Hepatocyte (in vitro differentiated cells): ENCODE data around the gene DKK1. TPM values are rescaled to one million over a fixed set of nuclear protein-coding genes. Genes with fewer than 3 reads are reported as not detected.

Source experiments
- DNase-seq: peaks from one replicate; pipeline ENCODE4 v3.0.0-alpha.2; 2016; ENCODE audit warnings: low spot score
- H2AFZ ChIP-seq: fragments of 200-600 bp; sonication (generic); 2 replicates; pipeline ENCODE4 v1.6.0; 2016; ENCODE audit warnings: antibody characterized with exemption, mild to moderate bottlenecking
- H3K27ac ChIP-seq: fragments of 200-600 bp; sonication (generic); 2 replicates; pipeline ENCODE4 v1.5.1; 2016; ENCODE audit warnings: mild to moderate bottlenecking
- H3K27me3 ChIP-seq: fragments of 200-600 bp; sonication (generic); 2 replicates; pipeline ENCODE4 v1.6.1; 2016
- H3K36me3 ChIP-seq: fragments of 200-600 bp; sonication (generic); replicated peaks from 2 replicates; pipeline ENCODE4 v1.5.1; 2016; ENCODE audit warnings: low read depth; ENCODE audit not compliant: insufficient read depth
- H3K4me1 ChIP-seq: fragments of 200-600 bp; sonication (generic); 2 replicates; pipeline ENCODE4 v1.5.1; 2016; ENCODE audit warnings: mild to moderate bottlenecking, moderate library complexity; ENCODE audit not compliant: insufficient read depth
- H3K4me2 ChIP-seq: fragments of 200-600 bp; sonication (generic); 2 replicates; pipeline ENCODE4 v1.6.0; 2016
- H3K4me3 ChIP-seq: fragments of 200-600 bp; sonication (generic); 2 replicates; pipeline ENCODE4 v1.5.1; 2016; ENCODE audit warnings: mild to moderate bottlenecking
- H3K79me2 ChIP-seq: fragments of 200-600 bp; sonication (generic); 2 replicates; pipeline ENCODE4 v1.6.0; 2017; ENCODE audit warnings: mild to moderate bottlenecking
- H3K9me2 ChIP-seq: fragments of 200-600 bp; sonication (generic); replicated peaks from 2 replicates; pipeline ENCODE4 v1.6.0; 2017; ENCODE audit warnings: mild to moderate bottlenecking; ENCODE audit not compliant: insufficient read depth
- H3K9me3 ChIP-seq: fragments of 200-600 bp; sonication (generic); 2 replicates; pipeline ENCODE4 v1.5.1; 2016; ENCODE audit warnings: low read depth, mild to moderate bottlenecking
- H4K20me1 ChIP-seq: fragments of 200-600 bp; sonication (generic); 2 replicates; pipeline ENCODE4 v1.6.0; 2016; ENCODE audit warnings: mild to moderate bottlenecking; ENCODE audit not compliant: insufficient read depth, poor library complexity, severe bottlenecking
- CTCF ChIP-seq: fragments of 200-600 bp; sonication (generic); IDR thresholded peaks from 2 replicates; pipeline ENCODE4 v1.5.1; 2016; ENCODE audit warnings: antibody characterized with exemption, mild to moderate bottlenecking; ENCODE audit not compliant: poor library complexity
- EZH2 ChIP-seq: fragments of 200-600 bp; sonication (generic); IDR thresholded peaks from 2 replicates; pipeline ENCODE4 v1.6.1; 2016; ENCODE audit warnings: antibody characterized with exemption, mild to moderate bottlenecking, borderline replicate concordance
- EZH2phosphoT487 ChIP-seq: fragments of 200-600 bp; sonication (generic); IDR thresholded peaks from one replicate; pipeline ENCODE4 v1.6.1; 2018; ENCODE audit warnings: antibody characterized with exemption, mild to moderate bottlenecking, low read depth, moderate library complexity; ENCODE audit not compliant: unreplicated experiment, severe bottlenecking
- WGBS: methylation state at CpG from one replicate; pipeline ENCODE4 v1.1.6; 2016; ENCODE audit warnings: low lambda C conversion rate; ENCODE audit errors: missing lambda C conversion rate; 5-methylcytosine and 5-hydroxymethylcytosine counted together
- polyA plus RNA-seq: library from polyadenylated mRNA; unstranded; fragments of >200 nt; fragmentation: Nextera tagmentation; extraction: Ambion mirVana; gene quantifications from 2 replicates; pipeline ENCODE4 v1.2.1, GENCODE V29; 2016
- total RNA-seq: library from RNA; depleted of rRNA; stranded (reverse); fragments of >200 nt; gene quantifications from 2 replicates; pipeline ENCODE4 v1.2.3, GENCODE V29; 2014

DKK1 gene
- total and polyA plus RNA-seq, 2 experiments from 2014 or later, result 40.3 to 62.4 TPM

GRCh38 chr10:52284416-52285013, 29.6 kb upstream of the DKK1 start:
- Histone ChIP-seq H3K4me2 (no peak overlapping the region), H3K9me3 (no peaks in the 10 kb centered on the region), H3K27ac (no peak overlapping the region), H2AFZ (no peak overlapping the region), H3K4me3 (no peak overlapping the region), H3K36me3 (no peaks in the 10 kb centered on the region), H3K27me3 (no peaks in the 10 kb centered on the region), H3K79me2 (no peaks in the 10 kb centered on the region), H3K4me1 (no peaks in the 10 kb centered on the region), H4K20me1 (no peaks in the 10 kb centered on the region), H3K9me2 (no peaks in the 10 kb centered on the region)
- no peak for TF ChIP-seq EZH2phosphoT487
- no peak for TF ChIP-seq CTCF
- no peak for TF ChIP-seq EZH2
- WGBS, result 85% methylated on average over 2 of the region's 2 CpGs
- DNase-seq, result no peak

GRCh38 chr10:52287866-52288265, 26.2 kb upstream of the DKK1 start:
- Histone ChIP-seq H3K9me2 (no peaks in the 10 kb centered on the region), H3K27ac (no peak overlapping the region), H4K20me1 (no peaks in the 10 kb centered on the region), H3K27me3 (no peaks in the 10 kb centered on the region), H3K4me3 (no peak overlapping the region), H3K79me2 (no peaks in the 10 kb centered on the region), H2AFZ (no peak overlapping the region), H3K4me1 (no peaks in the 10 kb centered on the region), H3K9me3 (no peaks in the 10 kb centered on the region), H3K36me3 (no peaks in the 10 kb centered on the region), H3K4me2 (no peak overlapping the region)
- TF ChIP-seq EZH2phosphoT487, result no peak
- TF ChIP-seq CTCF, result no peak
- TF ChIP-seq EZH2, result no peak
- WGBS, result 65% methylated on average over 1 of the region's 1 CpG
- DNase-seq, result no peak

- no peak overlapping the region for H2AFZ ChIP-seq
- H3K36me3 ChIP-seq, result no peaks in the 10 kb centered on the region
- 83% methylated on average over 4 of the region's 4 CpGs for WGBS
- no peaks in the 10 kb centered on the region for H3K4me1 ChIP-seq
- H3K27ac ChIP-seq, result no peak overlapping the region
- no peaks in the 10 kb centered on the region for H4K20me1 ChIP-seq
- no peak overlapping the region for H3K4me2 ChIP-seq
- H3K9me3 ChIP-seq, result no peaks in the 10 kb centered on the region
- TF ChIP-seq EZH2phosphoT487 (no peak), EZH2 (no peak), CTCF (no peak)
- no peaks in the 10 kb centered on the region for H3K79me2 ChIP-seq
- no peaks in the 10 kb centered on the region for H3K9me2 ChIP-seq
- no peak overlapping the region for H3K4me3 ChIP-seq
- H3K27me3 ChIP-seq, result no peaks in the 10 kb centered on the region
- no peak for DNase-seq
Observed at GRCh38 chr10:52297747-52298146, 16.3 kb upstream of the DKK1 start.
